HG03108 (cell line): ENCODE data around the gene MAML2.
"Not testable (repeated sequence)": the region's sequence is repeated elsewhere in the genome, so short reads cannot be mapped to it uniquely, and the experiment has no call there.

Experiments
- ATAC-seq: cut with Tn5 transposase; IDR thresholded peaks from one replicate; pipeline ENCODE4 v1.9.1; 2021; ENCODE audit warnings: moderate library complexity; ENCODE audit not compliant: unreplicated experiment

Gene MAML2

GRCh38 chr11:96193745-96194443, 149.1 kb downstream of the MAML2 start:
- no peak for ATAC-seq

- no peak for ATAC-seq
These were observed 151.2 kb downstream of the MAML2 start for GRCh38 chr11:96191752-96192151.

GRCh38 chr11:96189351-96189750, 153.6 kb downstream of the MAML2 start:
- peak; percentile 34 for ATAC-seq

- ATAC-seq = peak; percentile 31
These were observed 154.6 kb downstream of the MAML2 start for GRCh38 chr11:96188243-96189006.

- ATAC-seq = no peak
These were observed 155.2 kb downstream of the MAML2 start for GRCh38 chr11:96187822-96188221.

- no peak for ATAC-seq
These were observed 156.2 kb downstream of the MAML2 start for GRCh38 chr11:96186806-96187205.

GRCh38 chr11:96185220-96185768, 157.7 kb downstream of the MAML2 start:
- ATAC-seq = peak; percentile 74

- not testable (repeated sequence) for ATAC-seq
These were observed 162.1 kb downstream of the MAML2 start for GRCh38 chr11:96180937-96181336.

- ATAC-seq = no peak
These were observed 162.7 kb downstream of the MAML2 start for GRCh38 chr11:96180341-96180740.

GRCh38 chr11:96179905-96180304, 163.1 kb downstream of the MAML2 start:
- no peak for ATAC-seq

GRCh38 chr11:96178887-96179279, 164.1 kb downstream of the MAML2 start:
- ATAC-seq = no peak

- ATAC-seq = no peak
These were observed 164.7 kb downstream of the MAML2 start for GRCh38 chr11:96178049-96178886.

GRCh38 chr11:96177146-96177545, 165.8 kb downstream of the MAML2 start:
- ATAC-seq = no peak

GRCh38 chr11:96173906-96174305, 169.1 kb downstream of the MAML2 start:
- no peak for ATAC-seq

- ATAC-seq = no peak
These were observed 169.6 kb downstream of the MAML2 start for GRCh38 chr11:96173422-96173821.

- no peak for ATAC-seq
These were observed 170.4 kb downstream of the MAML2 start for GRCh38 chr11:96172604-96173003.

GRCh38 chr11:96169250-96169649, 173.7 kb downstream of the MAML2 start:
- ATAC-seq = no peak

- no peak for ATAC-seq
These were observed 174.4 kb downstream of the MAML2 start for GRCh38 chr11:96168623-96169022.

GRCh38 chr11:96167787-96168186, 175.2 kb downstream of the MAML2 start:
- no peak for ATAC-seq

- no peak for ATAC-seq
These were observed 175.7 kb downstream of the MAML2 start for GRCh38 chr11:96167203-96167758.
